Heart left ventricle (tissue), 16 donors: ENCODE results near the gene UPK2. TPM values are rescaled to one million over a fixed set of nuclear protein-coding genes. Genes with fewer than 3 reads are reported as not detected.
"Not testable (repeated sequence)": the region's sequence is repeated elsewhere in the genome, so short reads cannot be mapped to it uniquely, and the experiment has no call there.

Source experiments
- ATAC-seq, 4 donors: fragments of 200-7000 bp; cut with Tn5 transposase; one replicate each; pipeline ENCODE4 v1.9.1; 2020 to 2022; ENCODE audit warnings: moderate library complexity in 4 of 4, mild to moderate bottlenecking in 3 of 4, moderate number of reproducible peaks in 1 of 4
- DNase-seq, 5 donors: peaks; one replicate each; pipeline ENCODE4 v3.0.0-alpha.2; 2020
- H3K27ac ChIP-seq, 12 donors: fragments of 200-600 bp; sonication (generic) in 4 of 12; one replicate each; pipeline versions ENCODE4 v1.5.0 to v1.8.0; 2016 to 2022; ENCODE audit warnings: mild to moderate bottlenecking in 2 of 12
- H3K27me3 ChIP-seq, 9 donors: fragments of 200-600 bp; sonication (generic) in 2 of 9; one replicate each; pipeline versions ENCODE4 v1.5.1 to v1.8.0; 2016 to 2022; ENCODE audit warnings: mild to moderate bottlenecking in 3 of 9
- H3K36me3 ChIP-seq, 9 donors: fragments of 200-600 bp; sonication (generic) in 2 of 9; one replicate each; pipeline versions ENCODE4 v1.5.0 to v1.8.0; 2018 to 2022; ENCODE audit warnings: mild to moderate bottlenecking in 2 of 9
- H3K4me1 ChIP-seq, 12 donors: fragments of 200-600 bp; sonication (generic) in 4 of 12; one replicate each; pipeline versions ENCODE4 v1.5.0 to v1.8.0; 2016 to 2022; ENCODE audit warnings: mild to moderate bottlenecking in 3 of 12
- H3K4me3 ChIP-seq, 12 donors: fragments of 200-600 bp; sonication (generic) in 4 of 12; one replicate each; pipeline versions ENCODE4 v1.5.0 to v1.8.0; 2017 to 2022; ENCODE audit warnings: mild to moderate bottlenecking in 9 of 12, moderate library complexity in 4 of 12
- H3K9me3 ChIP-seq, 12 donors: fragments of 200-600 bp; sonication (generic) in 4 of 12; one replicate each; pipeline versions ENCODE4 v1.5.0 to v1.8.0; 2016 to 2022; ENCODE audit warnings: mild to moderate bottlenecking in 1 of 12
- CTCF ChIP-seq, 12 donors: fragments of 200-600 bp; sonication (generic) in 4 of 12; IDR thresholded peaks; one replicate each; pipeline versions ENCODE4 v1.5.0 to v1.8.0; 2018 to 2022; ENCODE audit warnings: antibody characterized with exemption in 12 of 12, mild to moderate bottlenecking in 5 of 12
- POLR2A ChIP-seq, 2 donors: fragments of 450-650 bp; IDR thresholded peaks; one replicate each; pipeline ENCODE4 v1.6.1; 2017; ENCODE audit warnings: antibody characterized with exemption in 2 of 2, mild to moderate bottlenecking in 2 of 2, moderate library complexity in 2 of 2
- WGBS, 4 donors: extraction: QIAGEN DNeasy Blood & Tissue Kit in 2 of 4; methylation state at CpG; one replicate each; pipeline versions ENCODE4 v1.1.5 to v1.1.7; 2013 to 2018; 5-methylcytosine and 5-hydroxymethylcytosine counted together
- intact Hi-C, 10 donors: fragments of 100-400 bp; cut with DNase I; formaldehyde crosslinking; loops; one replicate each; pipeline versions ENCODE4 v1.11.1 to v1.14.2; 2022
- polyA plus RNA-seq, 2 donors: library from polyadenylated mRNA; stranded (reverse); fragments of 200-250 nt; gene quantifications; one replicate each; pipeline ENCODE4 v1.2.3, GENCODE V29; 2013
- total RNA-seq, 9 donors: library from RNA; depleted of rRNA in 2 of 9; stranded (reverse); fragments of >200 nt in 2 of 9; fragmentation: NEBNext Ultra II Directional in 3 of 9; extraction: Animal tissue kit (Norgen Biotek cat#: 25700) in 3 of 9; gene quantifications; one replicate each; pipeline versions ENCODE4 v1.1.0 to v1.2.4, GENCODE V29; 2016 to 2023
- donor health status: ischemic (EF 13 %, LVEDD 7.1; RV severe dilation, severe dysfunction).
- donor health status: healthy with polysubstance abuse.
- donor health status: DM: no; HTN: yes; CAD: no.
- donor health status: DM: no; HTN: no; CAD: no.
- donor health status: ischemic (EF 25% LVEDD 6.9; RV normal size, moderate dysfunction).
- donor health status: ischemic (EF 25% LVEDD 5.7; RV mildly dilated, moderate dysfunction).
- donor health status: healthy.
- donor health status: DM: yes; HTN: yes; CAD: no.
- donor health status: ischemic (EF 35%, LVEDD 5.7; RV mildly dilated, moderate dysfunction).
- donor health status: nonischemic (EF 11% LVEDD 7.7; RV severe dilation, severe dysfunction).
- donor health status: DM: yes; HTN: yes; CAD: no.
- donor health status: PGD.
- donor health status: ischemic (EF 29% LVEDD 5.4; RV normal size, mild dysfunction).
- donor health status: nonischemic (EF 23%, LVEDD 6.1; RV moderate dilation, normal function).

UPK2 gene
- total and polyA plus RNA-seq, 11 donors, result not detected

- H3K36me3 ChIP-seq, result no peaks in the 10 kb centered on the region
- no peak overlapping the region for H3K4me3 ChIP-seq
- no peak overlapping the region for H3K27ac ChIP-seq
- DNase-seq, result no peak
- H3K9me3 ChIP-seq, result no peaks in the 10 kb centered on the region
- WGBS, 4 donors, result 75 to 81% (median 79%) methylated on average over 4 to 5 of the region's 5 CpGs
- intact Hi-C loops, result no loop called here
- no peak for ATAC-seq
- TF ChIP-seq POLR2A (IDR thresholded peaks at IDR 0.05) (no peak), CTCF (IDR thresholded peaks at IDR 0.05) (no peak)
- H3K27me3 ChIP-seq, result no peaks in the 10 kb centered on the region
- peaks cover 0 to 6% (median 0%) of the 10 kb centered on the region in 12 donors for H3K4me1 ChIP-seq
These were observed 5.1 kb downstream of the UPK2 start for GRCh38 chr11:118961189-118961588.

- H3K27ac ChIP-seq, result no peak overlapping the region
- ATAC-seq, result no peak
- H3K36me3 ChIP-seq, result no peaks in the 10 kb centered on the region
- WGBS, 4 donors, result 50 to 54% (median 53%) methylated on average over 6 to 11 of the region's 11 CpGs
- no peaks in the 10 kb centered on the region for H3K27me3 ChIP-seq
- TF ChIP-seq CTCF (IDR thresholded peaks at IDR 0.05), result no peak
- no peaks in the 10 kb centered on the region for H3K9me3 ChIP-seq
- intact Hi-C loops, result no loop called here
- H3K4me3 ChIP-seq, result no peak overlapping the region
- peaks cover 0 to 2% (median 0%) of the 10 kb centered on the region in 12 donors for H3K4me1 ChIP-seq
- no peak for DNase-seq
These were observed 5.5 kb downstream of the UPK2 start for GRCh38 chr11:118961591-118961990.

GRCh38 chr11:118969508-118969907 is 13.4 kb downstream of the UPK2 start:
- DNase-seq, H3K36me3 ChIP-seq, H3K9me3 ChIP-seq, H3K4me1 ChIP-seq, H3K27ac ChIP-seq, ATAC-seq, H3K4me3 ChIP-seq, intact Hi-C loops: not testable (repeated sequence)
- H3K27me3 ChIP-seq, result peaks cover 0 to 24% (median 6%) of the 10 kb centered on the region in 9 donors
- WGBS, 4 donors, result 91 to 95% (median 93%) methylated on average over 2 of the region's 2 CpGs

- no peak for ATAC-seq
- intact Hi-C loops, result no loop called here
- WGBS, 4 donors, result 30 to 54% (median 37%) methylated on average over 24 to 33 of the region's 33 CpGs
These were observed 15.5 kb downstream of the UPK2 start, which contains the start of gene FOXR1 for GRCh38 chr11:118971646-118972045. FOXR1 (plus strand) TSS chr11:118971761; CDS start chr11:118971932, 171 bp downstream.

More at GRCh38 chr11:118971646-118972045, 15.5 kb downstream of the UPK2 start, which contains the start of gene FOXR1:
- no peak for TF ChIP-seq CTCF (IDR thresholded peaks at IDR 0.05)
- no peak for TF ChIP-seq POLR2A (IDR thresholded peaks at IDR 0.05)
- Histone ChIP-seq H3K9me3 (no peaks in the 10 kb centered on the region), H3K27me3 (peaks cover 0 to 24% (median 6%) of the 10 kb centered on the region in 9 donors), H3K4me1 (no peaks in the 10 kb centered on the region), H3K27ac (no peak within 1 kb of the TSS), H3K36me3 (no peaks in the 10 kb centered on the region), H3K4me3 (no peak within 1 kb of the TSS)
- no peak for DNase-seq
